Right atrium auricular region (tissue), 2 donors: ENCODE data around the gene TP73. TPM values are rescaled to one million over a fixed set of nuclear protein-coding genes. Genes with fewer than 3 reads are reported as not detected.

Experiments
- DNase-seq: peaks from one replicate; pipeline ENCODE4 v3.0.0-alpha.2; 2019; ENCODE audit warnings: low spot score
- H3K27ac ChIP-seq, 2 donors: fragments of 200-600 bp; sonication (generic); 1 replicate in 1 of 2; 2 replicates in 1 of 2; pipeline ENCODE4 v1.5.1; 2016 to 2019
- H3K27me3 ChIP-seq, 2 donors: fragments of 200-600 bp; sonication (generic); one replicate each; pipeline versions ENCODE4 v1.5.1 to v1.6.0; 2017 to 2019
- H3K36me3 ChIP-seq: fragments of 200-600 bp; sonication (generic); one replicate; pipeline ENCODE4 v1.5.1; 2016
- H3K4me1 ChIP-seq, 2 donors: fragments of 200-600 bp; sonication (generic); one replicate each; pipeline versions ENCODE4 v1.5.1 to v1.6.0; 2017 to 2019
- H3K4me3 ChIP-seq, 2 donors: fragments of 200-600 bp; sonication (generic); 1 replicate in 1 of 2; 2 replicates in 1 of 2; pipeline ENCODE4 v1.5.1; 2017 to 2019; ENCODE audit warnings: mild to moderate bottlenecking in 1 of 2, moderate library complexity in 1 of 2
- H3K9me3 ChIP-seq, 2 donors: fragments of 200-600 bp; sonication (generic); one replicate each; pipeline ENCODE4 v1.5.1; 2019
- total RNA-seq, 2 donors: library from RNA; depleted of rRNA; stranded (reverse); fragments of >200 nt; gene quantifications; one replicate each; pipeline ENCODE4 v1.1.0, GENCODE V29; 2016
- TF ChIP-seq, protein P1 (sequence below), 2 donors: fragments of 200-600 bp; sonication (generic); IDR thresholded peaks; one replicate each; pipeline ENCODE4 v1.5.1; 2019; ENCODE audit warnings: antibody characterized with exemption in 2 of 2

The TP73 gene
- total RNA-seq, 2 donors from 2014 or later, result 0.16 TPM; not detected in 1

DNA sequence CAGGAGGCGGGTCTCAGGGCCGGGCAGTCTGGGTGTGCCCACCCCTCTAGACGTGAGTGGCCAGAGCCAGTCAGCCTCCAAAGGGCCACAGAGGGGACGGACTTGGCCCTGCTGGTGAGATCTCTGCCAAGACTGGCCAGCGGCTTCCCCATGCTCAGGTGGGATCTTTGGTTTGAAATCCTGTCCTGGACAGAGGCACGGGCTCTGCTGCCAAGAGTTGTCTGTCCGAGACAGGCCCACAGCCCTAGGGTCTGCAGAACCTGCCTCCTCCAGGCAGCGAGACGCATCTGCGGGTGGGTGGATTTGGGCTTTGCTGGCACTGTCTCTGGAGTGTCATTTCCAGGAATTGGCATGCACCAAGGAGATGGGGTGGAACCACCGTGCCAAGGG, 55.6 kb downstream of the TP73 start:
- Histone ChIP-seq H3K4me1 (peaks cover 0 to 3% of the 10 kb centered on the region in 2 donors), H3K9me3 (no peaks in the 10 kb centered on the region), H3K27ac (no peak overlapping the region), H3K27me3 (peaks cover 0 to 4% of the 10 kb centered on the region in 2 donors), H3K36me3 (no peaks in the 10 kb centered on the region), H3K4me3 (no peak overlapping the region)
- DNase-seq, result no peak
- TF ChIP-seq, protein P1, sequence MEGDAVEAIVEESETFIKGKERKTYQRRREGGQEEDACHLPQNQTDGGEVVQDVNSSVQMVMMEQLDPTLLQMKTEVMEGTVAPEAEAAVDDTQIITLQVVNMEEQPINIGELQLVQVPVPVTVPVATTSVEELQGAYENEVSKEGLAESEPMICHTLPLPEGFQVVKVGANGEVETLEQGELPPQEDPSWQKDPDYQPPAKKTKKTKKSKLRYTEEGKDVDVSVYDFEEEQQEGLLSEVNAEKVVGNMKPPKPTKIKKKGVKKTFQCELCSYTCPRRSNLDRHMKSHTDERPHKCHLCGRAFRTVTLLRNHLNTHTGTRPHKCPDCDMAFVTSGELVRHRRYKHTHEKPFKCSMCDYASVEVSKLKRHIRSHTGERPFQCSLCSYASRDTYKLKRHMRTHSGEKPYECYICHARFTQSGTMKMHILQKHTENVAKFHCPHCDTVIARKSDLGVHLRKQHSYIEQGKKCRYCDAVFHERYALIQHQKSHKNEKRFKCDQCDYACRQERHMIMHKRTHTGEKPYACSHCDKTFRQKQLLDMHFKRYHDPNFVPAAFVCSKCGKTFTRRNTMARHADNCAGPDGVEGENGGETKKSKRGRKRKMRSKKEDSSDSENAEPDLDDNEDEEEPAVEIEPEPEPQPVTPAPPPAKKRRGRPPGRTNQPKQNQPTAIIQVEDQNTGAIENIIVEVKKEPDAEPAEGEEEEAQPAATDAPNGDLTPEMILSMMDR (IDR thresholded peaks at IDR 0.05), result no peak

DNA sequence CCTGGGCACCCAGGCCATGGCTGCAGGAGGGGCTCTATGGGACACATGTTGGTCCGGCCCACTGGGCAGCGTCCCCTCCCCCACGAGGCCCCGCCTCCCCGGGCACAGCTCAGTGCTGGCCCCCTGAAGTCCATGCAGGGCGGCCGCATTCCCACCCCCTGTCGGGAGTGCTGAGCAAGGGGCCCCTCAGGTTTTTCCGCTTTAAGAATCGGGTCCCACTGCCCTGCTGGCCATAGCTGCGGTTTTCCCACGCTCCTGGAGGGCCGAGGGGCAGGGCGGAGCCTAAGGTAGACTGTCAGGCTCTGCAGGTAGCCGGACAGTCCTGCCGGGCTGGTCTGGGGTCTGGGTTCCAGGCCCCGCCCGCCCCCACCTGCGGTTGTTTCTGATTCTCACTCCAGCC, 56.5 kb downstream of the TP73 start:
- H3K27me3 ChIP-seq, result peaks cover 0 to 4% of the 10 kb centered on the region in 2 donors
- no peaks in the 10 kb centered on the region for H3K36me3 ChIP-seq
- TF ChIP-seq, protein P1 (IDR thresholded peaks at IDR 0.05), result no peak
- DNase-seq, result no peak
- no peak overlapping the region for H3K4me3 ChIP-seq
- H3K9me3 ChIP-seq, result no peaks in the 10 kb centered on the region
- H3K4me1 ChIP-seq, result peaks cover 0 to 12% of the 10 kb centered on the region in 2 donors
- no peak overlapping the region for H3K27ac ChIP-seq

DNA sequence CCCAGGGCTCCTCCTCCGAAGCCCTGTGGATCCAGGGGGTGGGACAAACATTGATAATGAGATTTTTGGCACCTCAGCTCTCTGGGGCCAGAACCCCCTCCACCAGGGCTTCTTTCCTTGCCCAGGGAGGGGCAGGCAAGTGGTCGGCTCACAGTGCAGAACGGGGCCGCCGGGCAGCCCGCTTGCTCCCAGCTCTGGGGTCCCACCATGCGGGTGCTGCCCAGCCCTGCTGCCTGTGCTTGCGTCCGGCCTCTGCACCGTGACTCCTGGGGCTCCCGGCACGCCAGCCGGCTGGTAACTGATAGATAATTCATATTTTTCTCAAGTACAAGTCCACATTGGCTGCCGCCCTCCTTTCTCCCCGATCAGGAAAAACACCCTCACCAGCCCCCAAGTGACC, 57.9 kb downstream of the TP73 start:
- TF ChIP-seq, protein P1 (IDR thresholded peaks at IDR 0.05), result no peak
- no peak overlapping the region for H3K4me3 ChIP-seq
- H3K27me3 ChIP-seq, result peaks cover 0 to 4% of the 10 kb centered on the region in 2 donors

DNA sequence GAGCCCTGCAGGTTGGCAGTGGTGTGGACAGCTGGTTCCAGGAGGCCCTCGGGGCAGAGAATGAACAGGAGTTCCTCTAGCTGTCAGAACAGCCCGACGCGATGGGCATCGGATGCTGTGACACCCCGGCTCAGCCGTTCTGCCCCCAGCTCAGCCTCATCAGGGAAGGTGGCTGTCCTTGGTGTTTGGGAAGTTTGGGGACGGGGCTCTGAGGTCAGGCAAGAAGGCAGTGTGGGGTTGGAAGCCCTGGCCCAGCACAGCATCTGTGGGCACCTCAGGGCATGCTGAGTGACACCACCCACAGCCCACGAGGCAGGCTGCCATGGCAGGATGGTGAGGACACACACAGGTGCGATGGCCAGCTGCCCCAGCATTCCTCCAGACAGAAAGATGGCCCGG, 59.1 kb downstream of the TP73 start:
- no peak for DNase-seq
- TF ChIP-seq, protein P1 (IDR thresholded peaks at IDR 0.05), result no peak
- H3K4me3 ChIP-seq, result no peak overlapping the region
- H3K4me1 ChIP-seq, result peaks cover 0 to 22% of the 10 kb centered on the region in 2 donors
- H3K27ac ChIP-seq, result no peak overlapping the region
- no peaks in the 10 kb centered on the region for H3K36me3 ChIP-seq
- peaks cover 0 to 4% of the 10 kb centered on the region in 2 donors for H3K27me3 ChIP-seq
- H3K9me3 ChIP-seq, result no peaks in the 10 kb centered on the region

More for the DNA sequence above, 57.9 kb downstream of the TP73 start:
- DNase-seq, result no peak
- Histone ChIP-seq H3K9me3 (no peaks in the 10 kb centered on the region), H3K36me3 (no peaks in the 10 kb centered on the region), H3K4me1 (peaks cover 0 to 22% of the 10 kb centered on the region in 2 donors), H3K27ac (no peak overlapping the region)

DNA sequence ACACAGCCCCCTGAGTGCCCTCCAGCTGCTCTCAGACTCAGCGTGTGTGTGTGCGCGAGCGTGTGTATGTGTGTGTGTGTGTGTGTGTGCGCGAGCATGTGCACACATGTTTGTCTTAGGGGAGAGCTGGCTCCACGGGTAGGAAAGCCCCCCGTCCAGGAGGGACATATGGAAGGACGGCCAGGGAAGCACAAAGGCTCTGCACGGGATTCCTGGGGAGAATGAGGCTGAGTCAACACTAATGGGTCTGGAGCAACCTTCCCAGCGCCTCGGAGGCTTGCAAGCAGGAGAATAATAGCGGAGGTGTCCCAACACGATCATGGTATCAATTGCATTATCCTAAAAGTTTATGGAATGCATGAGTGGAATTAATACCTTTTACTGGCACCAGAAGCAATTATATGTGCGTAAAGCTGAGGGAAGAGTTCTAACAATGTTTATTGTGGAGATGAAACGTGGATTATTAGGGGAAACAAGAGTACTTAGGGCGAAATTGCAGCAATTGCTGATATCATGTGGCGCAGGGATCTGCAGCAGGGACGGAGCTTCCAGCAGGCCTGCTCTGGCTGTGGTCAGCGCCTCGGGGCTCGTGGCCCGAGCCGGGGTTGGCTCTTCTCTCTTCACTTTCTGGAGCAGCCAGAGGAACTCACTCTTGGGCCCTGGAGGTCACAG, 59.6 kb downstream of the TP73 start:
- Histone ChIP-seq H3K27ac (no peak overlapping the region), H3K36me3 (no peaks in the 10 kb centered on the region), H3K4me1 (peaks cover 0 to 22% of the 10 kb centered on the region in 2 donors), H3K9me3 (no peaks in the 10 kb centered on the region), H3K27me3 (peaks cover 0 to 4% of the 10 kb centered on the region in 2 donors), H3K4me3 (no peak overlapping the region)
- TF ChIP-seq, protein P1 (IDR thresholded peaks at IDR 0.05), result no peak
- DNase-seq, result no peak
